ENCODE data around the gene TGM4.

TGM4 gene

GRCh38 chr3:44913868-44914468, 39.6 kb downstream of the TGM4 start:
- DNase-seq (ENCODE audit: insufficient read length, low spot score) (peak; percentile 81), FAIRE-seq (peak; percentile 36)

DNA sequence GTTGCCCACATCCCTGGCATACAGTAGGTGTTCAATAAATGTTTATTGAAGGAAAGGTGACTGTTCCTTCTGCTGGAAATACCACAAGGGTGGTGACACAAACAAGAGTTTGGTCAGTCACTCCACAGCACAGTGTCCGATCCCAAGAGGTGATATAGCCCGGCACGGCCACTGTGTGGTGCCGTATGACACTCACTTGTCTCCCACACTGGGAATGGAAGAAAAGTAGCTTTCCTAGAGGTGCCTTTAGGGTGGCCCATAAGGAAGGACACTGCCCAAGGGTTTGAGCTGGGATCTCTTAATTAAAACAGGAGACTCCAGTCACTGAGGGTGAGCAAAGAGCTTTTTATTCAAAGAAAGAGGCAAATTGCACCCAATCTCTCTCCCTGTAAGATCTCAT, 40.5 kb downstream of the TGM4 start:
- peak; percentile 27 for DNase-seq (ENCODE audit: insufficient read length, low spot score)

GRCh38 chr3:44915702-44916438, 41.5 kb downstream of the TGM4 start:
- DNase-seq (ENCODE audit: insufficient read length, low spot score) (no peak), FAIRE-seq (no peak)

More for the DNA sequence above, 40.5 kb downstream of the TGM4 start:
- FAIRE-seq: no peak

GRCh38 chr3:44918087-44918486, 43.7 kb downstream of the TGM4 start:
- DNase-seq (ENCODE audit: insufficient read length, low spot score) (no peak), FAIRE-seq (no peak)

DNA sequence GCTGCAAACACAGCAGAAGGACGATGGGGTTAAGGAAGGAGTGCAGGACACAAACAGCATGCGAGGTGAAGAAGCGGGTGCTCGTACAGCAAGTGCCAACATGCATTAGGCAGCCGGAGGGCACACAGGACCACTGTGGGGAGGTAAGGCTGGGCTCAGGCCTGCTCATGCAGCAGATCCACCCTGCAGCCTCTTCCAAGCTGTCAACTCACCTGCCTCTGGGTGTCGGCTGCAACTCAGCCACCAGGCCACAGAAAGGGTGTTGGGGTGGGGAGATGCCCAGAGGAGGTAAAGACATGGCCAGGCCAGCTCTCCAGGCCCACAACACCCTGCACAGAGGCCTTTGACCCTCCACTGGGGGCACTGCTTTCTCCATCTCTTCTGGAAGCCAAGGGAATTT, 44.2 kb downstream of the TGM4 start:
- no peak for FAIRE-seq

DNA sequence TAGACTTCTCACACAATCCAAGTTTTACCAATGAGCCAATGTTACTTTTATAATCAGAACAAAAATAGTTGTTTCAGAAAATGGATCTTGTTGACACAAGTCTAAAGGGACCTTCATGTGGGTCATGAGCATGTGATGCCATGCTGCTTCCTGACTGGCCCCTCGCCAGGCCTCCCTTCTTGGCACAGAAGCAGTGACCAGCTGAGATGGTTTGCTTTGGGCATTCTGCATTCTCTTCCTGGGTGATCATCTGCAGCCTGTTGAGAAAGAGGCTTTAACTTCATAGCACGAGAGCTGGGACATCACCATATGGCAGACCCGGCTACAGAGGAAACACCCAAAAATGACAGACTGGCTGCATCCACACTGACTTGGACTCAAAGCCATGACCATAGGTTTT, 45.7 kb downstream of the TGM4 start:
- no peak for FAIRE-seq
- DNase-seq (ENCODE audit: insufficient read length, low spot score): no peak

More for the DNA sequence above, 44.2 kb downstream of the TGM4 start:
- DNase-seq (ENCODE audit: insufficient read length, low spot score): no peak

GRCh38 chr3:44923632-44924456, 49.4 kb downstream of the TGM4 start:
- DNase-seq (ENCODE audit: insufficient read length, low spot score) (no peak), FAIRE-seq (no peak)

- DNase-seq (ENCODE audit: insufficient read length, low spot score): no peak
- FAIRE-seq: no peak
Measured at GRCh38 chr3:44924457-44925084, 50.2 kb downstream of the TGM4 start.

DNA sequence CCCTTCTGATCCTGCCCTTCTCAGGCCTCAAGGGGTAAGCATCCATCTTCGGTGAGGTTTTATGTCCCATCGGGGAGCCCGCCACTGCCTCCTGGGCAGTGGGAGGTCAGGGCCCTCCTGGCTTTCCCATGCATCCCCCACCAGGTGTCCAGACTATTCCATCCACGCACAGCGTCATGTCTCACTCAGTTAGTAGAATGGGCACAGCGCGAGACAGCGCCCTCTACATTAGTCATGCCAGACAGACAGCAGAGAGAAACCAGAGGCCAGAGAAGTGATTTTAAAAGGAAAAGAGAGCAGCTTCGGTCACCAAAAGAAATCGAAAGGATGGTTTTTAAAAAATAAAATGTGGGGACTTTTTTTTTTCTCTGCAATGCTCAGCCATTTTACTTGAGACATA, 51.8 kb downstream of the TGM4 start:
- FAIRE-seq (no peak), DNase-seq (ENCODE audit: insufficient read length, low spot score) (no peak)

GRCh38 chr3:44926921-44927320, 52.5 kb downstream of the TGM4 start:
- no peak for FAIRE-seq

GRCh38 chr3:44927371-44927770, 53.0 kb downstream of the TGM4 start:
- DNase-seq (ENCODE audit: insufficient read length, low spot score) (no peak), FAIRE-seq (no peak)

More at GRCh38 chr3:44926921-44927320, 52.5 kb downstream of the TGM4 start:
- DNase-seq (ENCODE audit: insufficient read length, low spot score): no peak

- DNase-seq (ENCODE audit: insufficient read length, low spot score) (no peak), FAIRE-seq (no peak)
Measured at GRCh38 chr3:44929782-44930181, 55.4 kb downstream of the TGM4 start.

- FAIRE-seq (no peak), DNase-seq (ENCODE audit: insufficient read length, low spot score) (no peak)
Measured at GRCh38 chr3:44930911-44931310, 56.5 kb downstream of the TGM4 start.

DNA sequence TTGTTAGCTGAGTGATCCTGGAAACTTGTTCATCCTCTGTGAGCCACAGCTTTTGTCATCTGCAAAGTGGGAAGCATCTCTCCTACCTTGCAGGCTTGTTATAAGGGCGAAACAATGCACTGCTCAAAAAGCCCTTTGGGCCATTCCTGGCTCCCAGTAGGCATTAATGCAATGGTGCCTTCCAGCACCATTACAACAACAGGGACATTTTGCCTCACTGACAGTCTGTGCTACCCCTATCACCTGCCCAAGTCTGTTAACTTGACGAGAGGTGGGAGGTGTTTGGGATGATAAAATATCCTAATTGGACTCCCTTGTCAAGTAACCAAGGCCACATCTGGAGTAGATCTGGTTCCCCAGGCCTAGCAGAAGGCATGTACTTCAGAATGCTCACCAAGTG, 57.4 kb downstream of the TGM4 start:
- DNase-seq (ENCODE audit: insufficient read length, low spot score) (no peak), FAIRE-seq (no peak)

DNA sequence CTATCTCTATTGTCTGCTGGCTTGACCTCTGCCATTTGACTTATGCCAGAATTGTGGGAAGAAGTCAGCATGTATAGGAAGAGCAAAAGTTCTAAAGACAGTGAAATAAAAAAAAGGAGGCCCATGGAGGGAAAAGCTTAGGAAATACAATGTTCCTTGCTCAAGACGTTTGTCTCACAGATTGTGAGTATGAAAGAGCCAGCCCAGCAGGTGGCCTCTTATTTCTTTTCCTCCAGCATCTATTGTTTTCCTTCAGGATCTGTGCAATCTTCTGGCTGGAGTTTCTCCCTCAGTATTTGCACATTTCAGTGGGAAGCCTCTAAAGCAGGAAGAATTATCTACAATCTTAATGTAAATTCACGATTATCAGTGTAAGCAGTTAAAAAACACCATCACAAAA, 57.9 kb downstream of the TGM4 start:
- DNase-seq (ENCODE audit: insufficient read length, low spot score) (no peak), FAIRE-seq (no peak)

DNA sequence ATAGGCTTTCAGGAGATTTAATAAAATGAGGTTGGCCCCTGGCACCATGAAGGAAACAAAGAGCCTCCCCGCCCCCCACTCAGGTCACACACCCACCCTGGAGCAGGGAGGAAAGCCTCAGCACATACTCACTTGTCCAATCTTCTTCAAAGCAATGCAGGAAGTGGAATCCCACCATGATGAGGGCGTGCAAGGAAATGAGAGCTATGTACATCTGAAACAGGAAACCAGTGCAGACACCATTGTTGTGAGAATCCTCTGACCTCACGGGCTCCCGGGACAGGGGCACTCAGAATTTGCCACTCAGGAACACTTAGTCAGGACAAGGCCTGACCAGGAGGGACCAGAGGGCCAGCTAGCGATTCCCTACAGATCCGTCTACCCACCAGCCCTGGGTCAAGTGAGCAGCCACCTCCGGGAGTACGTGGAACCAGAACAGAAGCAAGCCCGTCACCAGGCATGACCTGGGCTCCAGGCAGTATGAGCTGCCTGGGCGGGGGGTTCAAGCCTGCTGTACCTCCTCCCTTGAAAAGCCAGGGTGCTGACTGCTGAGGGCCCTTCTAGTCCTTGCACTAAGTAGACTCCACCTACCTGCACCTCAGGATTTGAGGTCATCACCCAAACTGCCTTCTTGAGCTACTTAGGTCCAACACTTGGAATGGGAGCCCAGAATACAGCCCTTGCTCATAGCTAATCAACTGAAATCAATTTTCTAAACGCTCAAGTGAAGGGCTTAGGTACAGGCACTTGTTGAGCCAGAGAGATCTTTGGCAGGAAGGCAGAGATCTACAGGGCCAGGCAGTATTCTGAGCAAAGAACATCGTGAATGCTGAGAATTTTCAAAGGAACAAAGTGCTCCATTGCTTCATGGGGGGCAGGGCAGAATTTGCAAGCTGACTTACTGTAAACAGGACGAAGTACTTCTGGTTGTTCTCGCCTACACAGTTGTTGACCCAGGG, 58.9 kb downstream of the TGM4 start:
- no peak for FAIRE-seq
- DNase-seq (ENCODE audit: insufficient read length, low spot score): no peak

GRCh38 chr3:44939581-44940036, 65.2 kb downstream of the TGM4 start:
- FAIRE-seq: no peak
- no peak for DNase-seq (ENCODE audit: insufficient read length, low spot score)

GRCh38 chr3:44942202-44942921, 68.0 kb downstream of the TGM4 start:
- DNase-seq (ENCODE audit: insufficient read length, low spot score): no peak
- FAIRE-seq: no peak

DNA sequence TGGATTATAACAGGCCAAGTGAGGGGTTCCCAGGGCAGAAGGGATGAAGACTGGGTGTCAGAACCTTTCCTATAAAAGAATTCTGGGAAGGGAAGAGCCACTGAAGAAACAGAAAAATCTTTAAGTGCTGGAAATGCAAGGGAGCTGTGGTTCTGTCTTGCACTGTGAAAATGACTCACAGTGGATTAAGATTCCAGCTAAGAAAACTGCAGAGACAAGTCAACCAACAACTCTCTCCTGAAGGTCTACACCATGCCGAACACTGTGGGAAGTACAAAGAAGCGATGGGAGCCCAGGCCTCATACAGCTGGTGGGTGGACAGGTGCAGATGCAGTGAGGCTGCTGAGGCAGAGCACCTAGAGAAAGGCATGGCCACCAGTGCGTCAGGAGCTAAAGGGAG, 73.8 kb downstream of the TGM4 start:
- no peak for DNase-seq (ENCODE audit: insufficient read length, low spot score)
- no peak for FAIRE-seq
